Lower leg skin (tissue), 4 donors: ENCODE measurements around the gene MORN2. TPM values are rescaled to one million over a fixed set of nuclear protein-coding genes. Genes with fewer than 3 reads are reported as not detected.

Source experiments
- DNase-seq, 2 donors: peaks; one replicate each; pipeline ENCODE4 v3.0.0-alpha.2; 2019; ENCODE audit warnings: low spot score in 2 of 2
- H3K4me3 ChIP-seq: fragments of 200-600 bp; sonication (generic); 2 replicates; pipeline ENCODE4 v1.5.1; 2017; ENCODE audit warnings: mild to moderate bottlenecking, low read depth; ENCODE audit not compliant: poor library complexity, severe bottlenecking
- CTCF ChIP-seq, 3 donors: fragments of 450-650 bp; IDR thresholded peaks; one replicate each; pipeline ENCODE4 v1.5.1; 2016; ENCODE audit warnings: antibody characterized with exemption in 3 of 3, mild to moderate bottlenecking in 3 of 3, moderate library complexity in 2 of 3
- POLR2A ChIP-seq, 2 donors: fragments of 450-650 bp; IDR thresholded peaks; one replicate each; pipeline ENCODE4 v1.6.1; 2016 to 2017; ENCODE audit warnings: antibody characterized with exemption in 2 of 2, mild to moderate bottlenecking in 1 of 2, moderate library complexity in 1 of 2
- WGBS, 2 donors: methylation state at CpG; one replicate each; pipeline ENCODE4 v1.1.5; 2018; 5-methylcytosine and 5-hydroxymethylcytosine counted together
- intact Hi-C: fragments of 100-400 bp; cut with DNase I; formaldehyde crosslinking; loops from one replicate; pipeline ENCODE4 v1.15.0; 2023; ENCODE audit warnings: low total_unique reads
- total RNA-seq, 4 donors: library from RNA; depleted of rRNA; stranded (reverse); fragments of >200 nt; gene quantifications; one replicate each; pipeline ENCODE4 v1.1.0, GENCODE V29; 2016

Gene MORN2
- total RNA-seq, 4 donors from 2014 or later = 3.3 to 11.0 (median 6.5) TPM

GRCh38 chr2:38912619-38913018, 36.8 kb downstream of the MORN2 start:
- TF ChIP-seq CTCF (IDR thresholded peaks at IDR 0.05) (no peak), POLR2A (IDR thresholded peaks at IDR 0.05) (no peak)
- 52 to 71% methylated on average over 1 of the region's 1 CpG for WGBS, 2 donors
- H3K4me3 ChIP-seq = no peak overlapping the region
- no peak for DNase-seq
- intact Hi-C loops = no loop called here

DNA sequence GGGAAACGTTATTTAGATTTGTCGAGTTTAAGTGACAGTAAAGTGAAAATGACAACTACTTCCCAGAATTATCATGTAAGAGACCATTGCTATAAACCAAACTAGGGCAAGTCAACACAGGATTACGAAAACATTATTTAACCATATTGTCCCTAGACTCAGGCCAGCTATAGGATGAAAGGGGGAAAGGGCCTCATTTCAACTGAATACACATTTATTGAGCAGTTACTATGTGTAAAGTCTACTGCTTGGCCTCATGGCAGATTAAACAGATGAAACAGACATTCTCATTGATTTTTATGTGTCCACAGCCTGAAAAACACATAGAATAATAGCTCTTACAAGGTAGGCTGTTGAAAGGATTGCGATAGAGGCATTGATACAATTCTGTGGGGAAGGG, 46.6 kb downstream of the MORN2 start:
- intact Hi-C loops = no loop called here
- 87 to 92% methylated on average over 4 of the region's 4 CpGs for WGBS, 2 donors
- no peak overlapping the region for H3K4me3 ChIP-seq
- TF ChIP-seq CTCF (IDR thresholded peaks at IDR 0.05) (no peak), POLR2A (IDR thresholded peaks at IDR 0.05) (no peak)
- DNase-seq = no peak

- no peak for DNase-seq
- no peak overlapping the region for H3K4me3 ChIP-seq
- intact Hi-C loops = no loop called here
- 90 to 93% methylated on average over 2 of the region's 2 CpGs for WGBS, 2 donors
- TF ChIP-seq CTCF (IDR thresholded peaks at IDR 0.05) (no peak), POLR2A (IDR thresholded peaks at IDR 0.05) (no peak)
Observed at GRCh38 chr2:38922902-38923301, 47.1 kb downstream of the MORN2 start.

DNA sequence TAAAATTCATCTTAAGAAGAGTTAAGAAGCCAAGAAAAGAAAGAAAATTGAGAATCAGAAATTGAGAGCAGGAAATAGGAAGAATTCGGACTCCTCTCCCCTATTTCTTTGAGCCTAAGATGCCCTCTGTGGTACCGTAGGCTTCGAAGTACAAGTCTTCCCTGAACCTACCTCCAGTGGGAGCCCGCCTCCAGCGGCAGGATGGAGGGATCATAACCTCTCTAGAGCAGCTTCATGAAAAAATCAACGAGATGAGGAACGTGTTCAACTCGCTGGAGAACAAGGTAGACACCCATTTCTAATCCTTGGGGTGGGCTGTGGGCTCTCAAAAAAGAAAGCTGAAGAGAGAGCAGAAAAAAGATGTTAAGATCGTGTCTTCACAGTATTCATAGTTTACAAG, 50.2 kb downstream of the MORN2 start:
- intact Hi-C loops = no loop called here

DNA sequence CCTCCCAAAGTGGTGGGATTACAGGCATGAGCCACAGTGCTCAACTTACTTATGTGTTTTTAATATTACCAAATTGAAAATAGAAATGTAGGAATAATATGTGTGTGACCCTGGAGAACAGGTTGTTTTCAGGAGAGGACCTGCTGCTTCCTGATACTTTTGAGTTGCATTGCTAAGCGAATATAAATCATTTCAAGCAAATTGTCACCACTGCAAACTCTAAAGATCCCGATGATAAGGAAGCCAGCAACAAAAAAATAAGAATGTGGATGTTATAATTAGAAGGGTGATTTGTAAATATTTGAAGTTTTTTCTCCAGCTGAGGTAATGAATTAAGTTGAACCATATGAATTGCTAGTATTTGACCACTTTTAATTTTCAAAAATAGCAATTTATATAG, 54.8 kb downstream of the MORN2 start:
- TF ChIP-seq POLR2A (IDR thresholded peaks at IDR 0.05) = no peak
- no peak for TF ChIP-seq CTCF (IDR thresholded peaks at IDR 0.05)
- DNase-seq = no peak
- no peak overlapping the region for H3K4me3 ChIP-seq
- 64 to 67% methylated on average over 2 of the region's 2 CpGs for WGBS, 2 donors
- intact Hi-C loops = no loop called here

More for the DNA sequence above, 50.2 kb downstream of the MORN2 start:
- no peak overlapping the region for H3K4me3 ChIP-seq
- no peak for DNase-seq
- 77 to 84% methylated on average over 9 of the region's 9 CpGs for WGBS, 2 donors
- no peak for TF ChIP-seq CTCF (IDR thresholded peaks at IDR 0.05)
- no peak for TF ChIP-seq POLR2A (IDR thresholded peaks at IDR 0.05)

Other genes with a start within 250 kb of the MORN2 start
- 10 to 100 TPM in 1 of 4 donors, 1 to 10 TPM in 3; 4.0 to 12.1 (median 7.0) TPM for gene GALM, start 209.9 kb upstream of the MORN2 start, total RNA-seq
- 10 to 100 TPM; 69.7 to 77.1 (median 72.8) TPM for gene SRSF7, start 124.6 kb upstream of the MORN2 start, total RNA-seq
- 10 to 100 TPM in 1 of 4 donors, 1 to 10 TPM in 3; 2.6 to 11.0 (median 3.6) TPM for gene GEMIN6, start 97.8 kb upstream of the MORN2 start, total RNA-seq
- gene DHX57, start within 50 bp of the MORN2 start, total RNA-seq = 10 to 100 TPM in 3 of 4 donors, 1 to 10 TPM in 1; 6.8 to 19.9 (median 15.8) TPM
- 1 to 10 TPM in 1 of 4 donors, under 1 TPM in 3; 0.13 to 1.4 (median 0.66) TPM for gene ARHGEF33, start 13.9 kb downstream of the MORN2 start, total RNA-seq
- gene SOS1, start 245.1 kb downstream of the MORN2 start, total RNA-seq = 10 to 100 TPM; 18.9 to 25.0 (median 19.3) TPM